HUES6 (cell line): ENCODE data around the gene POLA2.
A peak's percentile ranks its signal among the peaks of the same experiment; 100 is the strongest.

ENCODE experiments used
- H3K27ac ChIP-seq: 2 replicates; pipeline ENCODE4 v1.7.0; 2013; ENCODE audit warnings: low read depth, mild to moderate bottlenecking, low read length, inconsistent platforms
- H3K27me3 ChIP-seq: 2 replicates; pipeline ENCODE4 v1.6.1; 2013; ENCODE audit warnings: low read length; ENCODE audit not compliant: control insufficient read depth, insufficient read depth
- H3K36me3 ChIP-seq: 2 replicates; pipeline ENCODE4 v1.6.1; 2013; ENCODE audit warnings: low read length; ENCODE audit not compliant: control insufficient read depth, insufficient read depth
- H3K4me1 ChIP-seq: 2 replicates; pipeline ENCODE4 v1.6.1; 2013; ENCODE audit warnings: low read length; ENCODE audit not compliant: control insufficient read depth, insufficient read depth
- H3K4me3 ChIP-seq: 2 replicates; pipeline ENCODE4 v1.5.1; 2013; ENCODE audit warnings: low read depth, low read length
- H3K9ac ChIP-seq: one replicate; pipeline ENCODE4 v1.6.1; 2013; ENCODE audit warnings: mild to moderate bottlenecking, low read length
- H3K9me3 ChIP-seq: 2 replicates; pipeline ENCODE4 v1.6.1; 2013; ENCODE audit warnings: low read depth, low read length; ENCODE audit not compliant: control insufficient read depth, insufficient read depth

The POLA2 gene

DNA sequence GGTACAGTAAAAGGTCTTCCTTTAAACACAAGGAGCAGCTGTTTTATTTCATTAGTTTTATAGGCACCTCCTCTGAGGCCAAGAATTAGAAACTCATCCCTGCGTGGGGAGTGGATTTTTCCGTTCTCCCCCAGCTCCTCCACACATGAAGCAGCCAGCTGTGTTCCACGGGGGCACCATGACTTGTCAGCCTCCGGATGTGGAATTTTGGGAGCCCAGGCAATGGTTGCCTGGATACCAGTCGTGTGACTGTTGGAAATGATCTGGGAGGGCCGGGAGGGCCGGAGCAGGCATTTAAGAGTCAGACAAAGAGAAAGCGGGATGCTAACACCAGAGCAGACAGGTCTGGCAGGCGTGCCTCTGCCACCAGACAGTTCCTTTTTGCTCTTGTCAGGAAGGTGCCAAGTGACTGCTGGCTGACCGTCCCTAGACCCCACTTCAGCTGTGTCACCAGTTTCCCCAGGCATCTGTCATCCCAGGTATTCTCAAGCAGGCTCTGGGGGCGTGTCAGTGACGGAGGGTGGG, 37.0 kb downstream of the POLA2 start:
- Histone ChIP-seq H3K9me3 (no peaks in the 10 kb centered on the region), H3K9ac (no peak overlapping the region), H3K4me1 (peaks cover 10% of the 10 kb centered on the region), H3K27me3 (no peaks in the 10 kb centered on the region), H3K27ac (no peak overlapping the region), H3K4me3 (no peak overlapping the region), H3K36me3 (peaks cover 64% of the 10 kb centered on the region)

DNA sequence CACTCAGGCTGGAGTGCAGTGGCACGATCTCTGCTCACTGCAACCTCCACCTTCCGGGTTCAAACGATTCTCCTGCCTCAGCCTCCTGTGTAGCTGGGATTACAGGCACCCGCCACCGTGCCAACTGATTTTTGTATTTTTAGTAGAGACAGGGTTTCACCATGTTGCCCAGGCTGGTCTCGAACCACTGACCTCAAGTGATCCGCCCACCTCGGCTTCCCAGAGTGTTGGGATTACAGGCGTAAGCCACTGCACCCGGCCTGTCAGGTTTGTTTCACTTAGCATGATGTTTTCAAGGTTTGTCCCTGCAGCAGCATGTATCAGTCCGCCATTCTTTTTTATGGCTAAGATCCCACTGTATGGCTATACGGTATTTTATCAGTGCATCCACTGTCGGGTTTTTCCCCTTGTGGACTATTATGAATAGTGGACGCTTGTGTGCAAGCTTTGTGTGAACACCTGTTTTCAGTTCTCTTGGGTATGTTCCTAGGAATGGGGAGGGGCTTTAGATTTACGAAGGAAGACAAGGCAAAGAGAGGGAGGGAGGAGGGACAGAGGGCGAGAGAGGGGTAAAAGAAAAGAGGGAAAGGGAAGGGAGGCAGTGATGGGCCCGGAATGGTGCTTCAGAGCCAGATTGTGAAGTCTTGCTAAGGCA, 39.0 kb downstream of the POLA2 start:
- Histone ChIP-seq H3K9me3 (no peaks in the 10 kb centered on the region), H3K27me3 (no peaks in the 10 kb centered on the region), H3K9ac (no peak overlapping the region), H3K4me1 (peaks cover 10% of the 10 kb centered on the region), H3K4me3 (no peak overlapping the region), H3K36me3 (peaks cover 58% of the 10 kb centered on the region), H3K27ac (no peak overlapping the region)

DNA sequence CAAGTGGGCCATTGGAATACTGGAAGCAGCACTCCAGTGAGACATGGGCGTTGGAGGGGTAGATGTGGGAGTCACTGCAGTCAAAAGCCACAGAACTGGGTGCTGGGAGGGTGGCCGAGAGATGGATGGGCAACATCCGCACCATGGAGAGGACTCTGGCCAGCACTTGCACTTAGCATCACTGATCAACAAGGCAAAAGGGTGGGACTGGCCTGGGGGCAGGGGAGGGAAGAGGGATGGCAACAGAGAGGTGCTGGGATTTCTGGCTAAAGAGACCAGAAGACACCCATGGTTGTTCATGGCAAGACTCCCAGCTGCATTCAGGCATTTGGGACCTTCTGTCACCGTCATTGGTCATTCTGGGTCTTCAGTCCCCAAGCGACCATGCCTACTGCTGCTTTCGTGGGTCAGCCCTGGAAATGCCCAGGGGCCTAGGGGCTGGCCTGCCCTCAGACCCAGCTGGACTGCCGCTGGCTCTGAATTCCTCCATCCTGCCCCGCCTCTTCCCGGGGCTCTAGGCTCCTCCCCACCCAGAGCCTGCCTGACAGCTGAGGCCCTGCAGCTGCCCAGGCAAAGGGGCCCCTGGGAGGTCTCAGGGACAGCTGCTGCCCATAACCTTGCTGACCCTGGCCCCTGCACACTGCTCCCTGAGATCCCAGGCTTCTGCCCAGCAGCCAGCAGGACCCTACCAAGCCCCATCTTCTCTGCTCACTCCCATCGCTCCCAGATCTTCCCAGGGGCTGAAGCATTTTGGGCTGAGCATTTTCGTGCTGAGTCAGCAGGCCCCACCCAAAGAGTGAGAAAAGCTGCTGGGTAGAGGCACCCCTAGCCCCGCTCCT, 39.9 kb downstream of the POLA2 start:
- H3K4me1 ChIP-seq = peaks cover 10% of the 10 kb centered on the region
- H3K27me3 ChIP-seq = no peaks in the 10 kb centered on the region
- no peaks in the 10 kb centered on the region for H3K9me3 ChIP-seq
- peaks cover 50% of the 10 kb centered on the region for H3K36me3 ChIP-seq
- no peak overlapping the region for H3K9ac ChIP-seq
- no peak overlapping the region for H3K4me3 ChIP-seq
- no peak overlapping the region for H3K27ac ChIP-seq

DNA sequence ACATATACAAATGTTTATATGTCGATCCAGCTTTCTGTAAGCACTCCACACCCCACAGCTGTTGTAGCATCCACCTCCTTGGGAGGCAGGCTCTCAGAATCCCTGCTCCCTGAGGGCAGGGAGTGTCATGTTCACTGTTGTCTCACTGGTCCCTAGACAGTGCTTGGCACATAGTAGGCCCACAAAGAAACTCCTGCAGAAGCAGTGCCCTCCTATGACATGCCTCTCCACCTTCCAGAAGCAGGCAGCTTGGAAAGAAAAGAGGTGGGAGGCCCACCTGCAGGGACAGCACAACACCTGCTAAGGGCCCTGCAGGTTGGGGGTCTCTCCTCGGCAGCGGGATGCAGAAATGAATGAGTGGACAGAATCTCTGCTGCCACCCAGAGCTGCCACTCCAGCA, 41.8 kb downstream of the POLA2 start:
- Histone ChIP-seq H3K27ac (no peak overlapping the region), H3K36me3 (peaks cover 35% of the 10 kb centered on the region), H3K9me3 (no peaks in the 10 kb centered on the region)

DNA sequence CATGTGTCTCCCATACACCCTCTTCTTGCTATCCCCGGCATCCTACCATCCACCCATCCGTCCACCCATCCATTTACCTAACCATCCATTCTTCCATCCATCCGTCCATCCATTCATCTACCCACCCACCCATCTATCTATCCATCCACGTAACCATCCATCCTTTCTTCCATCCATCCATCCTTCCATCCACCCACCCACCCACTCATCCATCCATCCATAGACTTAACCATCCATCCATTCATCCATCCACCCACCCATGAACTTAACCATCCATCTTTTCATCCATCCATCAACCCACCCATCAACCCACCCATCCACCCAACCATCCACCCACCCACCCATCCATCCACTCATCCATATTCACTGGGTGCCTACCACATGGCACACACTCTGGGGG, 42.3 kb downstream of the POLA2 start:
- H3K27me3 ChIP-seq = peaks cover 5% of the 10 kb centered on the region; the same call in 1 of the 2 replicates
- no peak overlapping the region for H3K4me3 ChIP-seq
- H3K9me3 ChIP-seq = no peaks in the 10 kb centered on the region
- peaks cover 10% of the 10 kb centered on the region for H3K4me1 ChIP-seq
- H3K27ac ChIP-seq = no peak overlapping the region
- H3K36me3 ChIP-seq = peaks cover 29% of the 10 kb centered on the region
- H3K9ac ChIP-seq = no peak overlapping the region

More for the DNA sequence above, 41.8 kb downstream of the POLA2 start:
- Histone ChIP-seq H3K9ac (no peak overlapping the region), H3K4me1 (peaks cover 10% of the 10 kb centered on the region), H3K4me3 (no peak overlapping the region), H3K27me3 (peaks cover 5% of the 10 kb centered on the region; the same call in 1 of the 2 replicates)

DNA sequence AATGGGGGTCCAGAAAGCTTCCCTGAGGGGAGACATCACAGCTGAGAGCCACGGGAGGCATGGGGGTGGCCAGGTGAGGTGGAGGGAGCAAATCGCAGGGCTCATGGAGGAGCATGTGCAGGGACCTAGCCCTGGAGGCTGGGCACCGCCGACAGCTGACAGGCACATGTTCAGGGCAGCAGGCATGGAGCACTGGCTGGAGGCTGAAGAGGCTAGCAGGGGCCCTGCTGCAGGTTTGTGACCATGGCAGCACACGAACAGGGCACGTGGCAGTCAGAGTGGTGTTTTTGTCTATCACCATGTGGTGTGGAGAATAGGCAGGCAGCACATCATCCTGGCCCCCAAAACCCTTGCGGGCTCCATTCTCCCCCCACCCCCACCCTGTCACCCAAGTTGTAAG, 42.9 kb downstream of the POLA2 start:
- H3K27ac ChIP-seq = no peak overlapping the region
- peaks cover 10% of the 10 kb centered on the region for H3K4me1 ChIP-seq
- no peaks in the 10 kb centered on the region for H3K9me3 ChIP-seq
- H3K27me3 ChIP-seq = peaks cover 5% of the 10 kb centered on the region; the same call in 1 of the 2 replicates
- peaks cover 25% of the 10 kb centered on the region for H3K36me3 ChIP-seq
- no peak overlapping the region for H3K4me3 ChIP-seq
- H3K9ac ChIP-seq = no peak overlapping the region

DNA sequence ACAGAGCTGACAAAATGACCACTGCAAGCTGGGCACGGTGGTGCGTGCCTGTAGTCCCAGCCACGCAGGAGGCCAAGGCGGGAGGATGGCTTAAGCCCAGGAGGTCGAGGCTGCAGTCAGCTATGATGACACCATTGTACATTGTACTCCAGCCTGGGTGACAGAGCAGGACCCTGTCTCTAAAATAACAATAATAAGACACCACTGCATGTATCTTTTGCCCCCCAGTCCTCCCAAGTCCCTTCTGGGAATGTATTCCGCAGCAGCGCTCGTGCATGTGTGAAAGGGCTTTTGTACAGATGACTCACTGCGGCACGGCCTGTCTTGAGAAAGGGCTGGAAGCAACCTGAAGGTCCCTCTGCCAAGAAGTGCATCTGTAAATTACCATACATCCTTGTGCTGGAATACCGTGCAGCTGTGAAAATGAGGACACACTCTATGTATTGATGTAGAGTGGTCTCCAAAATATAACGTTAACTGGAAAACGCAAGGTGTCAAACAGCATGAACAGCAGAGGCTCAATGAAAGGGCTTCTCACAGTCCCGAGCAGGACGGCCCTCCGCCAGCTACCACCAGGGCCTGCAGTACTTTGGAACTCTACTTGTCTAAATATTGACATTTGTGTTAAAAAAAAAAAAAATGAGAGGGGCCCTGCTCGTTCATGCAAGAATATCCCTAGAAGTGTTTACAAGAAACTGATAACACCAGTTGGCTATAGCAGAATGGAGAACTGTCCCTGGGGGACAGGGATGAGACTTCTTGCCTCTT, 43.9 kb downstream of the POLA2 start:
- H3K4me1 ChIP-seq = peaks cover 12% of the 10 kb centered on the region
- H3K4me3 ChIP-seq = no peak overlapping the region
- H3K27me3 ChIP-seq = peaks cover 6% of the 10 kb centered on the region
- peaks cover 25% of the 10 kb centered on the region for H3K36me3 ChIP-seq
- H3K9ac ChIP-seq = no peak overlapping the region
- H3K9me3 ChIP-seq = no peaks in the 10 kb centered on the region
- no peak overlapping the region for H3K27ac ChIP-seq

DNA sequence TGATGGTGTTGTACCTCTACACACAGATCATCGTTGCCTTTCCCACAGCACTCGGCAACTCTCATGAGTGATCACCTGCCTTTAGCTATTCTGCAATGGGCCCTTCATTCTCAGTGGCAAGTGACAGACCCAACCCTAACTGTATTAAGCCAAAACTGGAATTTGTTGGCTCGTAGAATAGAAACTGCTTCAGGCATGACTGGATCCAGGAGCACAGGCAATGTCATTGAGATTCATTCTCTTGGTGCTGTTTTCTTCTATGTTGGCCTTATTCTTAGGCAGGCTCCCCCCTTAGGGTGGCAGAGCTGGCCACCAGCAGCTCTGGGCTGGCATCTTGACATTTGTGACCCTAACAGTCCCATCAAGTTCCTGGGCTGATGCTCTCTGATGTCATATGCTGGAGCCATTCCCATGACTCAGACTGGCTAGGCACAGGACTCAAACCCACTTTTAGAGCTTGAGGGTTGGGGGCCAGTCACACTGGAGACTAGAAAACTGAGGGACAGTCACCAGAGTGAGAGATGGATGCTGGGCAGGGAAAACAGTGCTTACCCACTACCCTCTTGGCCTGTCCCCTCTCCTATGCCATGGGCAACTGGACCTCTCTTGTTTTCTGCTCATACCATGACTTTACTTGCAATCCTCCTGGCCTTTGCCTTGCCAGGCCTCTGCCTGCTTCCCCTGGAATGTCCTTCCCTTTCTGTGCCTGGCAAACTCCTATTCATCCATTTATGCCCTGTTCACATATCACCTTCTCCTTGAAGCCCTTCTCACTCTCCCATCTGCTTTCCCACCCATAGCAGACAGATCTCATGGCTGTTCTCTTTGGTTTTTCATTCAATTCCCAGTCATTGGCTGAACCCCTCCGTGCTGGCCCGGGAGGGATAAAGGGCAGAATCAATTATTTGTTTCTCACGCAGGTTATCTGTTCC, 45.8 kb downstream of the POLA2 start:
- H3K36me3 ChIP-seq = peaks cover 21% of the 10 kb centered on the region
- no peak overlapping the region for H3K27ac ChIP-seq
- H3K4me3 ChIP-seq = no peak overlapping the region
- peaks cover 16% of the 10 kb centered on the region for H3K27me3 ChIP-seq
- peaks cover 6% of the 10 kb centered on the region; the same call in 1 of the 2 replicates for H3K4me1 ChIP-seq
- H3K9me3 ChIP-seq = no peaks in the 10 kb centered on the region
- H3K9ac ChIP-seq = peak overlapping the region; percentile 15

DNA sequence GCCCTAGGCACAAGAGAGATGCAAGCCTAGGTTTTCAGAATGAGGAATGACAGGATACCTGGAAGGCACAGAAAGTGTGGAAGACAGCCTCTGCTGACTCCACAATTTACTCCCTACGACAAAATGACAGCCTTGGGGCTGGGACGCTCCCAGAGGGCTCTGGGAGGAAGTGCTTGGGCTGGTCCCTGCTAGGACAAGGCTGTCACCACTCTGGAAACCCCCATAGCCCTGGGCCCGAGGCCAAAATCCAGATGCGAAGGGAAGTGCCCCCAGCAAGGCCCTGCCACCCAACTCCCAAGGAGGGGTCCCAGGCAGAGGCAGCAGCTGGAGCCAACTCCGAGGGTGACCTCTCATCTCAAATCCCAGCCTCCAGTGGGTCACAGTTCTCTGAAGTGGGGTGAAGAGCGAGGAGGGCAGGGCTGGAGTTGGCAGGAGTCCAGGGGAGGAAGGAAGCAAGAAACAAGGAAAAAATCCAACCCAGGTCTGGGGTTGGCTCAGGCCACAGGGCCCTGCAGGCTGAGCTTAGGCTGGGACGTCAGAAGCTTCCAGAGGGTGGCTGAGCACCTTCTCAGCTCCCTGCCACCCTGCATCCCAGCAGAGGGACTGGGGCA, 46.6 kb downstream of the POLA2 start:
- no peaks in the 10 kb centered on the region for H3K9me3 ChIP-seq
- no peak overlapping the region for H3K27ac ChIP-seq
- H3K36me3 ChIP-seq = peaks cover 19% of the 10 kb centered on the region
- no peak overlapping the region for H3K4me3 ChIP-seq
- peaks cover 21% of the 10 kb centered on the region for H3K27me3 ChIP-seq
- peaks cover 6% of the 10 kb centered on the region; the same call in 1 of the 2 replicates for H3K4me1 ChIP-seq
- no peak overlapping the region for H3K9ac ChIP-seq

DNA sequence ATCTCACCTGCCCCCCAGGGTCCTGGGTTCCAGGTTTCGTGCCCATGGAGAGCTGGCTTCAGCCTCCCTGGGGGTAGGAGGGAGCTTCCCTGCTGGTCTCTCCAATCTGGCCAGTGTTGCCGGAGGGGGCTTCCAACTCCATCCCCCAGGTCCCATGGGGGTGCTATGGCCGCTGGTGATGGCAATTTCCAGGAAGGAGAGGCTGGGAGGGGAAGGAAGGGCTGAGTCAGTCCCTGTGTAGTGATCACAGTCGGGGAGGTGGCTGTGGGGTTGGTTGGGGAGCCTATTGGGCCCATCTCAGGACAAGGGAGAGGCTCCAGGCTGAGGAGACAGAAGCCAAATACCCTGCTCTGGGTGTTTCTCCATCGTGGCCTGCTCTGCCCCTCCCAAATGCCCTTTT, 47.2 kb downstream of the POLA2 start:
- Histone ChIP-seq H3K36me3 (peaks cover 13% of the 10 kb centered on the region), H3K27me3 (peaks cover 27% of the 10 kb centered on the region), H3K4me3 (no peak overlapping the region), H3K9me3 (no peaks in the 10 kb centered on the region), H3K9ac (no peak overlapping the region), H3K27ac (no peak overlapping the region), H3K4me1 (peaks cover 6% of the 10 kb centered on the region; the same call in 1 of the 2 replicates)
